Peyer's patch (tissue), 4 donors: ENCODE results near the gene OR6M1.

Experiments used
- POLR2A ChIP-seq, 2 donors: fragments of 450-650 bp; IDR thresholded peaks; one replicate each; pipeline ENCODE4 v1.5.1; 2017; ENCODE audit warnings: antibody characterized with exemption in 2 of 2, mild to moderate bottlenecking in 2 of 2, moderate library complexity in 2 of 2
- TF ChIP-seq, protein P1 (sequence below), 6 experiments: fragments of 450-650 bp in 4 of 6; fragments of 200-600 bp in 2 of 6; sonication (generic) in 1 of 6; IDR thresholded peaks; one replicate each; pipeline ENCODE4 v1.5.1; 2017 to 2019; ENCODE audit warnings: antibody characterized with exemption in 6 of 6, mild to moderate bottlenecking in 3 of 6, moderate library complexity in 1 of 6

GRCh38 chr11:123760894-123761293 is 45.3 kb downstream of the OR6M1 start:
- TF ChIP-seq POLR2A (IDR thresholded peaks at IDR 0.05), result no peak
- TF ChIP-seq, protein P1, sequence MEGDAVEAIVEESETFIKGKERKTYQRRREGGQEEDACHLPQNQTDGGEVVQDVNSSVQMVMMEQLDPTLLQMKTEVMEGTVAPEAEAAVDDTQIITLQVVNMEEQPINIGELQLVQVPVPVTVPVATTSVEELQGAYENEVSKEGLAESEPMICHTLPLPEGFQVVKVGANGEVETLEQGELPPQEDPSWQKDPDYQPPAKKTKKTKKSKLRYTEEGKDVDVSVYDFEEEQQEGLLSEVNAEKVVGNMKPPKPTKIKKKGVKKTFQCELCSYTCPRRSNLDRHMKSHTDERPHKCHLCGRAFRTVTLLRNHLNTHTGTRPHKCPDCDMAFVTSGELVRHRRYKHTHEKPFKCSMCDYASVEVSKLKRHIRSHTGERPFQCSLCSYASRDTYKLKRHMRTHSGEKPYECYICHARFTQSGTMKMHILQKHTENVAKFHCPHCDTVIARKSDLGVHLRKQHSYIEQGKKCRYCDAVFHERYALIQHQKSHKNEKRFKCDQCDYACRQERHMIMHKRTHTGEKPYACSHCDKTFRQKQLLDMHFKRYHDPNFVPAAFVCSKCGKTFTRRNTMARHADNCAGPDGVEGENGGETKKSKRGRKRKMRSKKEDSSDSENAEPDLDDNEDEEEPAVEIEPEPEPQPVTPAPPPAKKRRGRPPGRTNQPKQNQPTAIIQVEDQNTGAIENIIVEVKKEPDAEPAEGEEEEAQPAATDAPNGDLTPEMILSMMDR (IDR thresholded peaks at IDR 0.05), result no peak
